ENCODE results near the gene PSMA3. TPM values are rescaled to one million over a fixed set of nuclear protein-coding genes. Genes with fewer than 3 reads are reported as not detected.
A peak's percentile ranks its signal among the peaks of the same experiment; 100 is the strongest.

The PSMA3 gene
- total RNA-seq, 2 donors from 2014 or later: 116 to 182 TPM

- no peaks in the 10 kb centered on the region for H3K9me3 ChIP-seq
- no peaks in the 10 kb centered on the region for H3K4me1 ChIP-seq
- no peaks in the 10 kb centered on the region for H3K36me3 ChIP-seq
- no peak overlapping the region for H3K9ac ChIP-seq (ENCODE audit: low read depth in 2 of 2, low read length in 2 of 2)
- intact Hi-C loops (cut with DNase I): no loop called here
- DNase-seq: no peak
- no peak for TF ChIP-seq CTCF (IDR thresholded peaks at IDR 0.05)
- H3K27me3 ChIP-seq: no peaks in the 10 kb centered on the region
- no peak overlapping the region for H3K27ac ChIP-seq
- no peak overlapping the region for H3K4me3 ChIP-seq
Observed at GRCh38 chr14:58274881-58275280, 30.2 kb downstream of the PSMA3 start.

DNA sequence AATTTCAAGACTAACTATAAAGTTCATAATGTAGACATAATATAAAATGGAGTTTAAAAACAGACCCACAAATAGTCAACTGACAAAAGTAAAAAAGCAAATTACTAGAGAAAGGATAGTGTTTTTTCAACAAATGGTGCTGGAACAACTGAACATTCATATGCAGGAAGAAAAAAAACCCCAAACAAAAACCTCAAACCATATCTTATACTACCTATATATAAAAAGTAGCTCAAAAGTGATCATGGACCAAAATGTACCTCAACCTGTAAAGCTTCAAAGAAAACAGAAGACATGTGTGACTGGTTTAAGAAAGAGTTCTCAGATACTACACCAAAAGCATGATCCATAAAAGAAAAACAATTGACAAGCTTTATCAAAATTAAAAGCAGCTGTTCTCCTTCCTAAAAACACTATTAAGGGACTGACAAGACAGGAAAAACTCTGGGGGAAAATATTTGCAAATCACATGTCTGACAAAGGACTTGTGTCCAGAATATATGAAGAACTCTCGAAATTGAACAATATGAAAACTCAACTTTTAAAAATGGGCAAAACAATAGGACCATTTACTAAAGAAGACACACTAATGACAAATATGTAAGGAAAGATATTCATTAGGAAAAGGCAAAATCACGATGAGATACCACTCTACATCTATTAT is 31.0 kb downstream of the PSMA3 start:
- no peak for DNase-seq
- Histone ChIP-seq H3K4me3 (no peak overlapping the region), H3K4me1 (no peaks in the 10 kb centered on the region), H3K27ac (no peak overlapping the region), H3K36me3 (no peaks in the 10 kb centered on the region), H3K9me3 (no peaks in the 10 kb centered on the region), H3K9ac (ENCODE audit: low read depth in 2 of 2, low read length in 2 of 2) (no peak overlapping the region), H3K27me3 (no peaks in the 10 kb centered on the region)
- no peak for TF ChIP-seq CTCF (IDR thresholded peaks at IDR 0.05)
- intact Hi-C loops (cut with DNase I): no loop called here

GRCh38 chr14:58276208-58276607 is 31.6 kb downstream of the PSMA3 start:
- Histone ChIP-seq H3K9me3 (no peaks in the 10 kb centered on the region), H3K27ac (no peak overlapping the region), H3K9ac (ENCODE audit: low read depth in 2 of 2, low read length in 2 of 2) (no peak overlapping the region), H3K4me1 (peaks cover 3% of the 10 kb centered on the region), H3K27me3 (no peaks in the 10 kb centered on the region), H3K36me3 (no peaks in the 10 kb centered on the region), H3K4me3 (no peak overlapping the region)
- no peak for DNase-seq
- TF ChIP-seq CTCF (IDR thresholded peaks at IDR 0.05): no peak
- intact Hi-C loops (cut with DNase I): no loop called here

GRCh38 chr14:58278177-58278576 is 33.5 kb downstream of the PSMA3 start:
- Histone ChIP-seq H3K27ac (no peak overlapping the region), H3K4me1 (peaks cover 9% of the 10 kb centered on the region), H3K36me3 (no peaks in the 10 kb centered on the region), H3K4me3 (no peak overlapping the region), H3K27me3 (no peaks in the 10 kb centered on the region), H3K9ac (ENCODE audit: low read depth in 2 of 2, low read length in 2 of 2) (no peak overlapping the region), H3K9me3 (no peaks in the 10 kb centered on the region)
- intact Hi-C loops (cut with DNase I): no loop called here
- DNase-seq: no peak
- TF ChIP-seq CTCF (IDR thresholded peaks at IDR 0.05): no peak

- Histone ChIP-seq H3K4me1 (peaks cover 12% of the 10 kb centered on the region), H3K4me3 (no peak overlapping the region), H3K27me3 (no peaks in the 10 kb centered on the region), H3K27ac (peak overlapping the region; percentile 75), H3K9me3 (no peaks in the 10 kb centered on the region), H3K36me3 (no peaks in the 10 kb centered on the region), H3K9ac (ENCODE audit: low read depth in 2 of 2, low read length in 2 of 2) (no peak overlapping the region)
- peak; percentile 56 for DNase-seq
- TF ChIP-seq CTCF (IDR thresholded peaks at IDR 0.05): no peak
- intact Hi-C loops (cut with DNase I): no loop called here
Observed at GRCh38 chr14:58280954-58281787, 36.5 kb downstream of the PSMA3 start.
